Testis (tissue), 3 donors: ENCODE data around the gene TPCN2. TPM values are rescaled to one million over a fixed set of nuclear protein-coding genes. Genes with fewer than 3 reads are reported as not detected.

Source experiments
- DNase-seq: peaks from one replicate; pipeline ENCODE4 v3.0.0-alpha.2; 2019
- H3K27ac ChIP-seq, 2 donors: fragments of 200-600 bp; sonication (generic); one replicate each; pipeline ENCODE4 v1.5.1; 2019
- H3K27me3 ChIP-seq: fragments of 200-600 bp; sonication (generic); one replicate; pipeline ENCODE4 v1.5.1; 2019
- H3K36me3 ChIP-seq: fragments of 200-600 bp; sonication (generic); one replicate; pipeline ENCODE4 v1.5.1; 2017; ENCODE audit warnings: low read depth; ENCODE audit errors: missing control alignments
- H3K4me1 ChIP-seq: fragments of 200-600 bp; sonication (generic); one replicate; pipeline ENCODE4 v1.5.1; 2019
- H3K4me3 ChIP-seq, 2 donors: fragments of 200-600 bp; sonication (generic); one replicate each; pipeline ENCODE4 v1.5.1; 2017 to 2019
- H3K9me3 ChIP-seq: fragments of 200-600 bp; sonication (generic); one replicate; pipeline ENCODE4 v1.5.1; 2017
- POLR2A ChIP-seq: fragments of 450-650 bp; IDR thresholded peaks from one replicate; pipeline ENCODE4 v1.6.1; 2017; ENCODE audit warnings: antibody characterized with exemption, mild to moderate bottlenecking, moderate library complexity
- WGBS, 2 donors: methylation state at CpG; one replicate each; pipeline ENCODE4 v1.1.5; 2018; 5-methylcytosine and 5-hydroxymethylcytosine counted together
- intact Hi-C: fragments of 100-400 bp; cut with DNase I; formaldehyde crosslinking; loops from one replicate; pipeline ENCODE4 v1.15.1; 2023; ENCODE audit warnings: low total_unique reads
- polyA plus RNA-seq: library from polyadenylated mRNA; stranded (reverse); fragments of 350-450 nt; fragmentation: Illumina TruSeq; extraction: RNeasy Lipid Tissue Mini Kit (QIAGEN cat#74804); gene quantifications from one replicate; pipeline ENCODE4 v1.2.3, GENCODE V29; 2014; ENCODE audit warnings: low read depth, low replicate concordance; ENCODE audit not compliant: insufficient read depth
- total RNA-seq, 2 donors: library from RNA; depleted of rRNA; stranded (reverse); fragments of >200 nt; gene quantifications; one replicate each; pipeline ENCODE4 v1.2.3, GENCODE V29; 2016
- TF ChIP-seq, protein P1 (sequence below), 3 experiments: fragments of 450-650 bp in 2 of 3; fragments of 200-600 bp in 1 of 3; sonication (generic) in 1 of 3; IDR thresholded peaks; one replicate each; pipeline ENCODE4 v1.5.1; 2016 to 2019; ENCODE audit warnings: antibody characterized with exemption in 3 of 3, mild to moderate bottlenecking in 2 of 3, moderate library complexity in 1 of 3

Gene TPCN2
- total and polyA plus RNA-seq, 3 donors from 2014 or later = 12.9 to 32.5 (median 28.4) TPM

GRCh38 chr11:69012092-69013008 is 36.4 kb upstream of the TPCN2 start:
- no peak for DNase-seq
- WGBS, 2 donors = 49 to 51% methylated on average over 12 to 21 of the region's 21 CpGs

GRCh38 chr11:69013009-69013951 is 35.5 kb upstream of the TPCN2 start, which contains the start of gene MRGPRF:
MRGPRF (minus strand) TSS chr11:69013246; CDS start chr11:69009901, 3,345 bp downstream.
- WGBS, 2 donors = 19 to 31% methylated on average over 23 to 42 of the region's 43 CpGs
- intact Hi-C loops = no loop called here

More at GRCh38 chr11:69012092-69013008, 36.4 kb upstream of the TPCN2 start:
- Histone ChIP-seq H3K4me1 (peaks cover 35% of the 10 kb centered on the region), H3K9me3 (no peaks in the 10 kb centered on the region), H3K27me3 (no peaks in the 10 kb centered on the region), H3K27ac (peak overlapping the region; percentile 88 to 94), H3K36me3 (no peaks in the 10 kb centered on the region), H3K4me3 (peak overlapping the region; percentile 54 to 56)
- TF ChIP-seq, protein P1, sequence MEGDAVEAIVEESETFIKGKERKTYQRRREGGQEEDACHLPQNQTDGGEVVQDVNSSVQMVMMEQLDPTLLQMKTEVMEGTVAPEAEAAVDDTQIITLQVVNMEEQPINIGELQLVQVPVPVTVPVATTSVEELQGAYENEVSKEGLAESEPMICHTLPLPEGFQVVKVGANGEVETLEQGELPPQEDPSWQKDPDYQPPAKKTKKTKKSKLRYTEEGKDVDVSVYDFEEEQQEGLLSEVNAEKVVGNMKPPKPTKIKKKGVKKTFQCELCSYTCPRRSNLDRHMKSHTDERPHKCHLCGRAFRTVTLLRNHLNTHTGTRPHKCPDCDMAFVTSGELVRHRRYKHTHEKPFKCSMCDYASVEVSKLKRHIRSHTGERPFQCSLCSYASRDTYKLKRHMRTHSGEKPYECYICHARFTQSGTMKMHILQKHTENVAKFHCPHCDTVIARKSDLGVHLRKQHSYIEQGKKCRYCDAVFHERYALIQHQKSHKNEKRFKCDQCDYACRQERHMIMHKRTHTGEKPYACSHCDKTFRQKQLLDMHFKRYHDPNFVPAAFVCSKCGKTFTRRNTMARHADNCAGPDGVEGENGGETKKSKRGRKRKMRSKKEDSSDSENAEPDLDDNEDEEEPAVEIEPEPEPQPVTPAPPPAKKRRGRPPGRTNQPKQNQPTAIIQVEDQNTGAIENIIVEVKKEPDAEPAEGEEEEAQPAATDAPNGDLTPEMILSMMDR (IDR thresholded peaks at IDR 0.05) = no peak
- no peak for TF ChIP-seq POLR2A
- intact Hi-C loops = no loop called here

GRCh38 chr11:69014084-69014851 is 34.5 kb upstream of the TPCN2 start:
- DNase-seq = peak; percentile 80
- H3K4me3 ChIP-seq = peak overlapping the region in 1 of 2 donors; percentile 56
- peak overlapping the region; percentile 88 to 94 for H3K27ac ChIP-seq
- H3K36me3 ChIP-seq = no peaks in the 10 kb centered on the region
- H3K9me3 ChIP-seq = no peaks in the 10 kb centered on the region
- peaks cover 25% of the 10 kb centered on the region for H3K4me1 ChIP-seq
- H3K27me3 ChIP-seq = no peaks in the 10 kb centered on the region
- 33 to 48% methylated on average over 26 to 28 of the region's 28 CpGs for WGBS, 2 donors
- TF ChIP-seq, protein P1 (IDR thresholded peaks at IDR 0.05) = no peak
- intact Hi-C loops = no loop called here

More at GRCh38 chr11:69013009-69013951, 35.5 kb upstream of the TPCN2 start, which contains the start of gene MRGPRF:
- H3K4me1 ChIP-seq = peaks cover 34% of the 10 kb centered on the region
- H3K4me3 ChIP-seq = peak within 1 kb of the TSS; percentile 54 to 56
- H3K9me3 ChIP-seq = no peaks in the 10 kb centered on the region
- no peaks in the 10 kb centered on the region for H3K36me3 ChIP-seq
- peak; percentile 88 for DNase-seq
- peak within 1 kb of the TSS; percentile 88 to 94 for H3K27ac ChIP-seq
- H3K27me3 ChIP-seq = no peaks in the 10 kb centered on the region
- TF ChIP-seq, protein P1 (IDR thresholded peaks at IDR 0.05) = peak in 1 of 3 experiments; percentile 43
- TF ChIP-seq POLR2A = no peak

- H3K27ac ChIP-seq = peak overlapping the region; percentile 88 to 94
- H3K4me3 ChIP-seq = no peak overlapping the region
- WGBS, 2 donors = 61 to 71% methylated on average over 9 of the region's 9 CpGs
- intact Hi-C loops = no loop called here
- H3K4me1 ChIP-seq = peaks cover 19% of the 10 kb centered on the region
- H3K27me3 ChIP-seq = no peaks in the 10 kb centered on the region
- H3K36me3 ChIP-seq = no peaks in the 10 kb centered on the region
- H3K9me3 ChIP-seq = no peaks in the 10 kb centered on the region
- TF ChIP-seq POLR2A = no peak
- TF ChIP-seq, protein P1 (IDR thresholded peaks at IDR 0.05) = no peak
- DNase-seq = no peak
Observed at GRCh38 chr11:69014898-69015549, 33.7 kb upstream of the TPCN2 start.
